HEK293 (cell line): Measurements from ENCODE around the gene KDSR.

Experiments used
- KLF1 ChIP-seq: fragments of 450-650 bp; formaldehyde crosslinking; IDR thresholded peaks from 2 replicates; pipeline ENCODE4 v1.5.1; 2016; ENCODE audit warnings: missing biosample characterization, missing genetic modification characterization
- REPIN1 ChIP-seq: fragments of 450-650 bp; formaldehyde crosslinking; IDR thresholded peaks from 2 replicates; pipeline ENCODE4 v1.5.1; 2017; ENCODE audit warnings: missing biosample characterization, missing genetic modification characterization, low read depth
- ZFHX2 ChIP-seq: fragments of 450-650 bp; formaldehyde crosslinking; conservative IDR thresholded peaks from 2 replicates; pipeline ENCODE4 v1.5.1; 2016; ENCODE audit warnings: missing biosample characterization, missing genetic modification characterization
- ZNF561 ChIP-seq: fragments of 450-650 bp; IDR thresholded peaks from 2 replicates; pipeline ENCODE4 v1.5.1; 2018; ENCODE audit warnings: missing biosample characterization, missing genetic modification characterization, borderline replicate concordance
- TF ChIP-seq, protein P1 (sequence below): fragments of 450-650 bp; formaldehyde crosslinking; IDR thresholded peaks from 2 replicates; pipeline ENCODE4 v1.5.1; 2016; ENCODE audit warnings: missing biosample characterization, missing genetic modification characterization

DNA sequence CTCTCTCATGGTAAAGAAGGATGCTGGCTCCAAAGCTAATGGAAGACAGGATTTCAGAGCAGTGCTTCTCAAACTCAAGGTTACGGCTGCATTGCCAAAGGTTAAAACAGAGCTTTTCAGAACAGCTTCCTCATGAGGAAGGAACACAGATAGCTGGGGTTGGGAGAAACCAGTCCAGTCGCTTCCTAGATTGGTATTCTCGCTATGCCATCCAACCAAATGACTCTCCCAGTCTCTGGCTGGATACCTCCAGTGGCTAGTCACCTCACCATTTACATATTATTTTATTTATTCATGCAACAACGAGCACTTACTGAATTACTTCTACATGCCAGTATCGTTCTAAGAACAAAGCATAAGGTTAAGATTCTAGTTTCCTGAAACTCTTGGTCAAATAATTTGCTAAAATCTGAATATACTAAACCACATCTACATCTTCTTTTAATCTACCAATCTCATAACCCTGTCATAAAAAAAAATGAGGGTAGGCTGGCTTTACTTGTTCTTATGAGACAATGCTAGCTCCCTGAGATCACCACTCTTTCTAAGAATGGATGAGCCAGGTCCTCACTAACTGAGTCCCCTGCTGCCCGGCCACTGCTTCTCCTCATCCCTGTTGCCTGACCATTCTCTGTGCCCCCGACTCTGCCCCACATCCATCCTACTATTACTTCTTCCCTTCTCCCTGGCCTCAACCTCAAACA lies 20.4 kb downstream of the KDSR start:
- TF ChIP-seq, protein P1, sequence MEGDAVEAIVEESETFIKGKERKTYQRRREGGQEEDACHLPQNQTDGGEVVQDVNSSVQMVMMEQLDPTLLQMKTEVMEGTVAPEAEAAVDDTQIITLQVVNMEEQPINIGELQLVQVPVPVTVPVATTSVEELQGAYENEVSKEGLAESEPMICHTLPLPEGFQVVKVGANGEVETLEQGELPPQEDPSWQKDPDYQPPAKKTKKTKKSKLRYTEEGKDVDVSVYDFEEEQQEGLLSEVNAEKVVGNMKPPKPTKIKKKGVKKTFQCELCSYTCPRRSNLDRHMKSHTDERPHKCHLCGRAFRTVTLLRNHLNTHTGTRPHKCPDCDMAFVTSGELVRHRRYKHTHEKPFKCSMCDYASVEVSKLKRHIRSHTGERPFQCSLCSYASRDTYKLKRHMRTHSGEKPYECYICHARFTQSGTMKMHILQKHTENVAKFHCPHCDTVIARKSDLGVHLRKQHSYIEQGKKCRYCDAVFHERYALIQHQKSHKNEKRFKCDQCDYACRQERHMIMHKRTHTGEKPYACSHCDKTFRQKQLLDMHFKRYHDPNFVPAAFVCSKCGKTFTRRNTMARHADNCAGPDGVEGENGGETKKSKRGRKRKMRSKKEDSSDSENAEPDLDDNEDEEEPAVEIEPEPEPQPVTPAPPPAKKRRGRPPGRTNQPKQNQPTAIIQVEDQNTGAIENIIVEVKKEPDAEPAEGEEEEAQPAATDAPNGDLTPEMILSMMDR (tag by site-specific recombination), result no peak
- TF ChIP-seq REPIN1, result no peak
- TF ChIP-seq KLF1, result no peak
- TF ChIP-seq ZNF561, result no peak
- TF ChIP-seq ZFHX2, result no peak
